HG02798 (cell line): ENCODE data around the gene NRAS.
"Not testable (repeated sequence)": the region's sequence is repeated elsewhere in the genome, so short reads cannot be mapped to it uniquely, and the experiment has no call there.

Experiments used
- ATAC-seq: cut with Tn5 transposase; IDR thresholded peaks from one replicate; pipeline ENCODE4 v1.9.1; 2021; ENCODE audit warnings: mild to moderate bottlenecking; ENCODE audit not compliant: unreplicated experiment, poor library complexity

Gene NRAS

DNA sequence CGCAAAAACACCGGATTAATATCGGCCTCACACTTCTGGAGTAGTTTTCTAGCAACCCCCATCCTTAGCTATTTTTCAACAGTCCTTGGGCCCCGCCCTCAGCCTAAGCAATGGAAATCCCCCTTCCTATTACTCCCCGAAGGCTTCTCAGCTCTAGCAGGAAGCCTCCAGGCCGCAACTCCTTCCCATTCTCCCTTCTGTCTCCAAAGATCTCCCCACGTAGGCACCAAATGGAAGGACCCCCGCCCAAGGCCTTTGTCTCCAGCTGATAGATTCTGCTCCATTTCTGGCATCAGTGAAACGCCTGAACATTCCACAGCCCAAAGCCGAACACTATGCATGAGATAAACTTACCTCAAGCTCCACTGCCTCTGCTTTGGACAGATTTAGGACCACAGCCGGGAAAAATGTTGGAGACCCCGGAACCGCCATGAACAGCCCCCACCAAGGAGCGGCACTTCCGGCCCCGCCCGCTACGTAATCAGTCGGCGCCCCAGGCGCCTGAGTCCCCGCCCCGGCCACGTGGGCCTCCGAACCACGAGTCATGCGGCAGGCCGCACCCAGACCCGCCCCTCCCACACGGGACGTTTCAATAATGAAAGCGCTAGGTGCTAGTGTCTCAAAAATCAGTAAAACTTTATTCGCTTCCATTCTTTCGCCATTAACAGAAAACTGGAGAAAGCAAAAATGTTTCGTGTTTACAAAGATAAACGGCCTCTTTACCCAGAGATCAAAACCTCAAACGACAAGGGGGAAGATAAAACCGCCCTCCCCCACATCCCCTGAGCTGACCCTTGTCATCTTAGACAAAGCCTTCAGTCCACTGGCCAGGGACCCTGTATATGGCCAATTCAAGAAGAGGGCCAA lies at the start of gene NRAS:
NRAS (minus strand) TSS at position 468 of the 867 bp plus-strand sequence. CDS start 611 bp downstream, outside the sequence.
- peak; percentile 97 for ATAC-seq

DNA sequence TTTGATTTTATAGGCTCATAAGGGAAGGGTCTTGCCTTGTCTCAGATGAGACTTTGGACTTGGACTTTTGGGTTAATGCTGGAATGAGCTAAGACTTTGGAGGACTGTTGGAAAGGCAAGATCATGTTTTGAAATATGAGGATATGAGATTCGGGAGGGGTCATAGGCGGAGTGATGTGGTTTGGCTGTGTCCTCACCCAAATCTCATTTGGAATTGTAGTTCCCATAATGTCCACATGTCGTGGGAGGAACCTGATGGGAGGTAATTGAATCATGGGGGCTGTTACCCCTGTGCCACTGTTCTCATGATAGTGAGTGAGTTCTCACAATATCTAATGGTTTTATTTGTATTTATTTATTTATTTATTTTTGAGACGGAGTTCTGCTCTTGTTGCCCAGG lies 48.1 kb upstream of the NRAS start:
- ATAC-seq, result no peak

DNA sequence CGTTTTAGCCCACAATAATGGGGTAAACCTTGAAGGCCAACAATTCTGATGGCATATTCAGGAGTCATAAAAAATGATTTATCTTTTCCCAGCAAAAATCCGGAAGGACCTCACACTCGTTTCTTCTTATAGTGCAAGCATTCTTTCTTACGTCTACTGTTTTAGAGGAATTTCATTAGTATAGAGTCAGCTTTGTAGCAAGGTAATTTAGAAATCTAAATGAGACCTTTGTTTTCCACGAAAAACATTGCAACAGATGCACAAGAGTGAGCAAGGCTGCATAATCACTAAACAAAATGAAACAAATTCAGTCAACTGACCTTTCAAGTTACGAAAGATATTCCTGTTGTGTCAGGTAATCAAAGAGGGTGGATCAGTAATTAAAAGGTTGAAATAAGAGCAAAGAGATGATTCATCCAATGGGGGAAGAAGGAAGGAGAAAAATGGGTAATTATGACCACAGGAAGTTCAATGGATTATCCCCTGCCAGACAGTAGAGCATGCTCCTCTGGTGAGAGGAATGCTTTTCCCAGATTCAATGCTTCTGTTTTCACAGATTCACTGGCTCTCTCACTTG lies 41.8 kb upstream of the NRAS start:
- ATAC-seq, result no peak

DNA sequence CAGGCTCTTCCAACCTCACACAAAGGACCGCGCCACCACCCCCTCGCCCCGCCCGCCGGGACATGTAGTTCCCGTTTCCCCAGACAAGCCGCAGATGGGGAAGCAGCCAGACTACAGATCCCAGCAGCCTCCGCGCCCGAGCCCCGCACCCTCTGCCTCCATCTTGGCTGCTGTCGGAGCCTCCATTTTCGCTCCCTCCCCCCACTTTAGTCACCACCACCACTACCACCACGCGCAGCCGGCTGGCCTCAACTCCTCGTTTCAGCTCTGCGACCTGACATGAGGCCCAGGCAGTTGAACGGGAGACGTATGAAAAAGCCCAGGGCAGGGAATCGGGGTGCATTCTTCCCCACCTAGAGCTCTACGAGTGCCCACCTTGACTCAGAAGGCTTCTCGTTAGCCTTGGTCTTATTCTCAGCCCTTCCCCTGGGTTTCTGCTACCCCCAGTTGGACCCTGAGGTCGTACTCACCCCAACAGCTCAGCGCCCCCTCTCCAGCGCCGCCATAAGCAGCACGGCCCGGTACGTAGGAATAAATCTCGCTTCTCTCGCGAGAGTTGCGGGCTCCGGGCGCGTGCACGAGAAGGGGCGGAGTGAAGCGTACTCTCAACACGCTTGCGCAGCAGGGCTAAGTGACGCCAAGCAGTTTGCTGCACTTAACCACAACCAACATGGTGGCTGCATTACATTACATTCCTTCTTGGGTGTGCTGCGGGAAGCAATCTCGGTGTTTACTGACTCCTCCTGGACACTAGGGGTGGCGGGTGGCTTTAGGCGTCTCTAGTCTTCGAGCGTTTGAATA lies 41.1 kb upstream of the NRAS start, which contains the start of gene CSDE1:
CSDE1 (minus strand) TSS at position 530 of the 801 bp plus-strand sequence. CDS start 18,094 bp downstream, outside the sequence.
- peak; percentile 82 for ATAC-seq

DNA sequence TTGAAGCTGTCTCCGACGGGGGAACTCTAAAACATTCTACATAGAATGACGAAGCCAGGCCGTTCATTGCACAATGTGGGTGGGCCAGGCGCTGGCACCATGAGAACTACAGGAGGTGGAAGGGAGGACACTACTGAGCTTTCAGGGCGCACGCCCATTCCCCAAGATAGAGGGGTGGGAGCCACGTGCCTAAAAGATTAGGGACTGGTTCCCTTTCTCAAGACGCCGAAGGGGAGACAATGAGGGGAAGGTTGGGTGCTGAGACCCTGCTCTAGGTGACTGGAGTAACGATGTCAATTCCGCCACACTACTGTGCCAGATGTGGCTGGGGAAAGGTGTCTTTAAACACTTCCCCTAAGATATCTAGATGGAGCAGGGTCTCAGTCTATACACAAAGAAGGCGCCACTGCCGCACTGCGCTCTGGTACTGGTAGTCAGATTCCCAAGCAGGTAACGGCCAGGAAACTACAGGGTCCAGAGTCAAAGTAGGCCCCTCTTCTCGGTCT lies 40.4 kb upstream of the NRAS start:
- no peak for ATAC-seq

DNA sequence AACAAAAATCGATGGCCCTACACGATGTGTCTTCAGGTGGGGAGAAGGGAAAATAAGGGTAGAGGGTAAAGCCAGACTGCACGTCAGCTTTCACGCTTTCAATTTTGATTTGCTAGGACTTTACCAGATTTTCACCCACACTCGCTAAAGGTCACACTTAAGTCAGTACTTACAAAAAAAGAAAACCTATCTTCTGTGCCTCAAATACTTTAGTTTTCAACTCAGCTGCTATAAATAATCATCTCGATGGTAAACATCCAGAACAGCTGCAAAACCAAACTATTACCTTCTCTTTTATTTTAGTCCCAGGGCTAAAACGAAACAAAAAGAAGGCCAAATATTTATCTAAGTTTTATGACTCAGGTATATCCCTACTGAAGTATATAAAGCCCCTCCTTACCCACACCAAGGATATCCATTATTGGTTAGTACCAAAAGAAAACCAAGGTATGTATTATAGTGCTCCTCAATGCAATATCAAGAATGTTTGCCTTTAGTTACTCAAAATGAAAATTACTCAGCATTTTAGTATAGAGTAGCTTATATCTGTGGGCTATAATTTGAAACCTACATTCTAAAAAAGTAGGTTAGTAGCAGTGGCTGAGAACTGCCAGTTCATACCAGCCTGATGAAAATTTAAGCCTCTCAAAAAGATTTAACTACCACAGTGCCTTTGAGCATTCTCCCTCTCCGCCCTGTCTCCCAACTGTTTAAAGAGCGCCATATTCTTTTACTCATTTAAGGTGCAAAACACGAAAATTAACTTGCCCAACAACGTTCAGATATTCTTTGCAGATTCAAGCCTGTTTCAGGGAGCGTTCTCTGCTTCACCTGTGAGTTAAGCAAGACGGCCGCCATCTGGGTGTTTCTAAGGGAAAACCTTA lies 39.7 kb upstream of the NRAS start:
- peak; percentile 52 for ATAC-seq

DNA sequence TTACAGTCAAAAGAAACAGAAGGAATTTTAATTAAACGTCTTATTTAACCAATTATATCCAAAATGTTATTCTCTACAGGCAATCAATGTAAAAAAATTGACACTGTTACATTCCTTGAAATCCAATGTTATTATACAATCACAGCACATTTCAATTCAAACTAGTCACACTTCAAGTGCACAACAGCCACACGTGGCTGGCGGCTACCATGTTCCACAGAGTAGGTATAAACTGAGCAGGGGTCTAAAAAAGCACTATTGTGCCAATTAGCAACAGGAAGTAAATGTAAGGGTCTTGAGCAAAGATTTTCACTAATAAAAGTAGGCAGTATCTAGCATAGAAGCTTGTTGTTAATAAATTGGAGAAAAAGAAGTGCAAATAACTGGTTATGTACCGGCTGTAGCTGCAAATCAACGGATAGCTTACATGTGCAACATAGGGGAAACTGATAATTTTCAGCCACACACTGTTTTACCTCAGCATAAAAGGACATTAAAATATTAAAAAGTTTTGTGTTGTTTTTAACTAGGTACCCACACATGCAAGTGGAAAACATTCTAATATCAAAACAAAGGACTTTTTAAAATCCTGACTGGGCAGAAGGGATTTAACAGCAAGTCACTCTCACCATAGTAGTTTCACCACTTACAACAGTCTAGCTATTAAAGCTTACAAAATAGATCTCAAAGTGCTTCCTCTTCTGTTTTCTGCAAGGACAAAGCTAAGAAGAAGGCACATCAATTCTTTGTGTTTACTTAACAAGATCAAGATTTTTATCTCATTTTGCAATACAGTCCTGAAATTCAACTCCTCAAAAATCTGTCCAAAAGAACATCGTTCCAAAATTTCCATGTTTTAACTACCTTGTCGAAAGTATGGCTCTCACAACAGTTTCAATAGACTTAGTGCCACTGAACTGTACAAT lies 38.7 kb upstream of the NRAS start:
- ATAC-seq, result no peak

DNA sequence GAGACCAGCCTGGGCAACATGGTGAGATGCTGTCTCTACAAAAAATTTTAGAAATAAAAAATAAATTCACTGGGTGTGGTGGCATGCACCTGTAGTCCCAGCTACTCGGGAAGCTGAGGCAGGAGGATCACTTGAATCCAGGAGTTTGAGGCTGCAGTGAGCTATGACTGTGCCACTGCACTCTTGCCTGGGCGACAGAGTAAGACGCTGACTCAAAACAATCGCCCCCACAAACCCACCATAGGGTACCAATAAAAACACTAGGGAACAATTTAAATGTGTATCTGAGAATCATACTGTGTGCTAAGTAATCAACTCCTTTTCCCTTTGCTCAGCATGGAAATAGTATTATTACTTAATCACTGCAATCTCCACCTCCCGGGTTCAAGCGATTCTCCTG lies 37.1 kb upstream of the NRAS start:
- ATAC-seq, result not testable (repeated sequence)

DNA sequence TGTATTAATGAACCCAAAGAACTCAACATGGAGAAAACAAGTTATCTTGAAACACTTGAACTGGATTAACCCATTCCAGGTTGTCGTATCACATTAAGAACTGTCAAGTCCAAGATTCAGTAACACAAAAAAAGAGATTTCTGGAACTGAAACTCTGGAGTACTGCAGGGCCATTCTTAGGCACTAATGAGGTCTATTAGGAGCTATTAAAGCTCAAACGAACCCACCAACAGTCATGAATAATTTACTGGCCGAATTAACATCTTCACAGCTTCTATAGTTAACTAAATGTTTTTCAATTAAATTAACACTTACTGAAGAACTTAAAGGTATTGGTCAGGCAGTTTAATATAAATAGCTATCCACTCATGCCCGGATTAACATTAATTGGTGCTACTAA lies 36.6 kb upstream of the NRAS start:
- ATAC-seq, result no peak

DNA sequence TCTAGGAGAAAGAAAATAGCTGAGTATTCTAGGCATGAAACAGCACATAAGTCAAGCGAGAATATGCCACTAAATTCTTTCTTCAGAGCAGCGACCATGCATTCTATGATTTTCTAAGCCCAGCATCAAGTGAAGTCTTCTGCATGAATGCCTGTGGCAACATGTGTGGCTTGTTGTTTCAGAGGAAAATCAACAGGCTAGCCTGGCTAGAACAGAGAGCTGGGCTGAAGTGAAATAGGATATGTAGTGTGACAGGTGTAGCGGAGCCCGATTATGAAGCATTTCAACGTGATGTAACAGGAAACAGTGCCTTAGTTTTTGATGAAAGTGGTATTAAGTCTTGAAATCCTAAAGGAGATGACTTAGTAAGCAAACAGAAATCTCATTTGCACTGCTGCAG lies 34.2 kb upstream of the NRAS start:
- ATAC-seq, result no peak

DNA sequence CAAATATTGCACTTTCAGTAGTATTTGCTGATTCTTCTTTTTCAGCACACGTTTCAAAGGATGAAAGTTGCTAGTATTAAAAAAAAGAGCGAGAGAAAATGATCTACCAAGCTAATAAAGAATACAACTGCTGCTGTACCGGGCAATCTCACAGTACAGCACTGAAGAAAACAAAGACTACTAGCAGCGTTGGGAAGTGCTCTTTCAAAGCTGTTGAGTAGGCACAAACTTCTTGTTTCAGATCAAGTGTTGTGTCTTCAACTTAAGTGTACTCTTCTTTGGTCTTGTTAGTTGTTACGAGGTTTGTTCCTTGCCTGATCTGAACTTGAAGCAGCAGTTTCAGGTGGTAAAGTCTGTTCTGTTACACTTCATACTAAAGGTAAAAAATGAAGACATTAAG lies 33.3 kb upstream of the NRAS start:
- ATAC-seq, result no peak

DNA sequence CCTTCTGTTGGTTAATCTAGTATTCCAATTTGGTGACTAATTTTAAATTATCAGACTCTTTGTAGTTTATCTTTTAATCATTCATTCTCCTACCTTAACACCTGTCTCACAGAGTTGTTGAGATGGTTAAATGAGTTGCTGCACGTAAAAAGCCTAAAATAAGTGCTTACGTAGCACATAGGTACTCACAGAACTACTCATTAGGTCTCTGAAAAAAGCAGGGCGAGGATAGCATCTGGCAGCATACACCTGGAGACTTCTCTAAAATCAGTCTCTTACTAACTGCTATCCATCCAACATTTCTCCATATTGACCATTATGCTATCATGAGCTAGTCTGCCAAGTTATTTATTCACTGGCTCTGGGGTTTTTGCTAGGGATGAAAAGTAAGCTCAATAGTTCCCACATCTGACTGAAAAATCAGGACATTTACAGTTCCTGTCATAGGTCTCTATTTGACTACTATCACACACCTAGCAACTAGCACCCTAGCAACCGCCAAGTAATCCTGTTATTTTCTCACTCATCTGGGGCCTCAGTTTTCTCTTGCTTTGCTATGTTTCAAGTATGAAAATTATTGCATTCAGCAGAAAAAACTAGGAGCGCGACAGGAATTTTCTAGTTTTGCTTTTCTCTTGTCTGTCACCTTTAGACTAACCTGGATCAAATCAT lies 30.0 kb upstream of the NRAS start:
- ATAC-seq, result no peak

DNA sequence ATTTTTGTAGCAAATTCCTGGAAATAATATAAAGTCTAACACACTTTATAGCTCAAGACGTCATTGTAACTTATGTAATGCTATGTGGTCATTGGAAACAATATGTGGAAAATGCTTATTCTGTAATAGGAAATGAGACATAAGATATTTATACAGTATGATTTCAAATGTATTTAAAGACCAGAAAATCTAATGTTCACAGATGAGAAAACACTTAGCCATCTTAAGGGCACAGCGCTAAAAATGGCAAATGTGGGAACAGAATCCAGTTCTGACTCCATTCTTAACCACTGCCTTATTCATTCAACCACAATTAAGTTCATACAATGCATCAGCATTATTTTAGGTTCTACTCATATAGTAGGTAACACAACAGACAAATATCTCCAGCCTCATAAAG lies 28.7 kb upstream of the NRAS start:
- no peak for ATAC-seq

DNA sequence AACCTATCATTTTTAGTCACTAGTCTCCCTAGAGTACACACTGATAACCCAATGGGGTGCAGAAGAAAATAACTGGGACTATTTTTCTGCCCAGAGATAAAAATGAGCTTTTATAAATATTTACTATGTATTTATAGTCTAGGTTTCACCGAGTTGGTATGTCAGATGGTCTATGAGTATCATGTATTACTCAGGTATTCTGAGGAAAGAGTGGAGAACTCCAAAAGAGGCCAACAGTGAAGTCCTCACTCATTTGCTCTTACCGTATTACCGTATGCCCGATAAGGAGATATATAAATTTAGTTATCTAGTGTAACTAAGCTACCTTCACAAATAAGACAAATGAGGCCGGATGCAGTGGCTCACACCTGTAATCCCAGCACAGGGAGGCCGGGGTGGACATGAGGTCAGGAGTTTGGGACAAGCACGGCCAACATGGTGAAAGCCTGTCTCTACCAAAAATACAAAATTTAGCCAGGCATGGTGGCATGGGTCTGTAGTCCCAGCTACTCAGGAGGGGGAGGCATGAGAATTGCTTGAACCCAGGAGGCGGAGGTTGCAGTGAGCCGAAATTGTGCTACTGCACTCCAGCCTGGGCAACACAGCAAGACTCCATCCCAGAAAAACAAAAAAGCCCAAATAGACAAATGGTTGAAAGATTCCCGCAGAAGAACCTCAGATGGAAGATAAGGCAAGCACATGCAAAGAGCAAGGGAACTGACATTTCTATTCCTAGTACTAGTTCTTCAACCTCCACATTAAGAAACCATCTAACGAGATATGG lies 25.6 kb upstream of the NRAS start:
- no peak for ATAC-seq

DNA sequence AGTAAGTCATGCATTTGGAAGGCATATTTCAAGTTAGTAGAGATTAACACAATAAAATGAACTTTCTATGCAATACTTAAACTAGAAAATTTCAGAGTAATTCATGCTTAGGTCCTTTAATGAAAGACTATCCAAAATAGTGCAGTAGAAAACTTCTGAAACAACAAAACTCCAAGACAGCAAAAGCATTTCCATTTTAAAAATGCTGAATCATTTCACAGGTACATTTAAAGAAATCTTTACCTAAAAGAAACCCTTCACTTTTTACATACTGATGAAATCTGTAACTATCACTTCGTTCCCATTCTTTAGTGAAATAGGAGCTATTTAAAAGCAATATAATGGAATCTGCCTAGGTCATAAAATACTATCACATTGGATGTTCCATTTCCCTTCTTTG lies 23.8 kb upstream of the NRAS start:
- ATAC-seq, result no peak

DNA sequence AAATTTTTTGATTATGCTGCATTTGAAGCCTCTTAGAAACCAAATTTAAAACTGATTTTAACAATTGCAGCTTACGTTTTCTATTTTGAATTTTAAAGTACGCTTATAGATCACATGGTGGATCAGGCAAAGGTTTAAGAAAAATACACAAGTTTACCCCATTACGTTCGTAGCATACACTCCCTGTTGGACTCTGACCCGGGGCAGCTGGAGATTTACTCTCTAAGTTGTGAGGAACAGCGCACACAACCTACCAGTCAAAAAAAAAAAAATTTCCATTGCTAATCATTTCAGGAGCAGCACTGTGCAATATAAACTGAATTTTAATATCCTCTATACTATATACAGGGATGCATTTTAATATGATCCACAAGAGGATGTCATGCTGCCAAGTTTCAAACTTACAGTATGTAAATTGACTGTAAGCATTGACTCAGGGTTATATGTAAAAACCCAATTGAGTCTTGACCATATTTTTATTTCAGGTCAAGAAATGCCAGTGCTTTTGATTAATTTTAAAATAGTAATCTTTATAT lies 20.8 kb upstream of the NRAS start:
- no peak for ATAC-seq

DNA sequence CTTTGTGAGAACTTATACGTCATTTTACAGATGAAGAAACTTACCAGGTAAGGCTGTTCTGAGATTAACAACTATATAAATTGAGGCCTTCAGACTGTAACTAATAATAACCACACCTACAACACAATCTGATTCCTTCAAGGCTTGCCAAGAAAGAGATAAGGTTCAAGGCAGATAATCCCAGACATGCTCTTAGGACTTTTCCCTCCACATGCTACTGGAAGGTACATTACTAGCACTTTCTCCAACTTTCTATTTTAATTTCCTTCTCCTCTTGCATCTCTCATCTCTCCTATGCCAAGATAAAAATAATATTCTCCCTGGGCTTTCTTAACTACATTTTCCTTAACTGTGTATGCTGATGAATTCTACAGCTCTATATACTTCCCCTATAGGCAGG lies 18.9 kb upstream of the NRAS start:
- ATAC-seq, result no peak
